OCI-LY7 (cell line): Measurements from ENCODE around the gene ZDHHC9.

Experiments
- EZH2phosphoT487 ChIP-seq: fragments of 200-600 bp; sonication (generic); IDR thresholded peaks from 2 replicates; pipeline ENCODE4 v1.6.1; 2018; ENCODE audit warnings: low read depth, borderline replicate concordance, mild to moderate bottlenecking, mixed run types, antibody characterized with exemption, low read length, moderate library complexity, mixed read lengths
- TF ChIP-seq, protein P1 (sequence below): fragments of 200-600 bp; sonication (generic); conservative IDR thresholded peaks from 2 replicates; pipeline ENCODE4 v1.5.1; 2014; ENCODE audit warnings: mild to moderate bottlenecking, antibody characterized with exemption, low read length, moderate library complexity, mixed read lengths

DNA sequence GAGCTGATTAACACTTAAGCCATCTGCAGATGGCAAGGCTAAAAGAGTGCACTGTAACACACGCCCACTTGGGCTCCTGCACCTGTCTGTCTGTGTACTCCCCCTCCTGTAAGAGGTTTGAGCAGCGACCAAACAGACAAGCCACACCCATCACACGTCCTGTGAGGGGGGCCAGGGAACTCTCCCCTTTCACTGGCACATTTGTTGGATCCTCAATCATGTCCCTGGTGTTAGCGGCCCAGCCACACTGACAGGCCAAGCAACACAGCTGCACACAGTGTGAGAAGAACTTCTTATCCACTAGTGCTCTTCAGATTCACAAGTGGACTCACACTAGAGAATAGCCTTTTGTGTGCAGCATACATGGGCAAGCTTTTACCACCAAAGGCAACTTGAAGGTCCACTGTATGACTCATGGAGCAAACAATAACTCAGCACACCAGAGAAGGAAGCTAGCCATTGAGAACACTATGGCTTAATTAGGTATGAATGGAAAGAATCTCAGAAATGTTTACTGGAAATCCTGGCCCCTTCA is 33.2 kb upstream of the ZDHHC9 start:
- TF ChIP-seq EZH2phosphoT487: no peak
- TF ChIP-seq, protein P1, sequence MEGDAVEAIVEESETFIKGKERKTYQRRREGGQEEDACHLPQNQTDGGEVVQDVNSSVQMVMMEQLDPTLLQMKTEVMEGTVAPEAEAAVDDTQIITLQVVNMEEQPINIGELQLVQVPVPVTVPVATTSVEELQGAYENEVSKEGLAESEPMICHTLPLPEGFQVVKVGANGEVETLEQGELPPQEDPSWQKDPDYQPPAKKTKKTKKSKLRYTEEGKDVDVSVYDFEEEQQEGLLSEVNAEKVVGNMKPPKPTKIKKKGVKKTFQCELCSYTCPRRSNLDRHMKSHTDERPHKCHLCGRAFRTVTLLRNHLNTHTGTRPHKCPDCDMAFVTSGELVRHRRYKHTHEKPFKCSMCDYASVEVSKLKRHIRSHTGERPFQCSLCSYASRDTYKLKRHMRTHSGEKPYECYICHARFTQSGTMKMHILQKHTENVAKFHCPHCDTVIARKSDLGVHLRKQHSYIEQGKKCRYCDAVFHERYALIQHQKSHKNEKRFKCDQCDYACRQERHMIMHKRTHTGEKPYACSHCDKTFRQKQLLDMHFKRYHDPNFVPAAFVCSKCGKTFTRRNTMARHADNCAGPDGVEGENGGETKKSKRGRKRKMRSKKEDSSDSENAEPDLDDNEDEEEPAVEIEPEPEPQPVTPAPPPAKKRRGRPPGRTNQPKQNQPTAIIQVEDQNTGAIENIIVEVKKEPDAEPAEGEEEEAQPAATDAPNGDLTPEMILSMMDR: no peak
